Sigmoid colon (tissue), 7 donors: ENCODE measurements around the gene MEA1. TPM values are rescaled to one million over a fixed set of nuclear protein-coding genes. Genes with fewer than 3 reads are reported as not detected.

Experiments used
- DNase-seq: peaks from one replicate; pipeline ENCODE4 v3.0.0-alpha.2; 2019
- H3K27ac ChIP-seq, 4 donors: fragments of 200-600 bp; sonication (generic); one replicate each; pipeline ENCODE4 v1.5.1; 2016 to 2019; ENCODE audit warnings: mild to moderate bottlenecking in 1 of 4
- H3K27me3 ChIP-seq, 3 donors: fragments of 200-600 bp; sonication (generic); one replicate each; pipeline ENCODE4 v1.5.1; 2019; ENCODE audit warnings: mild to moderate bottlenecking in 1 of 3
- H3K36me3 ChIP-seq, 4 donors: fragments of 200-600 bp; sonication (generic); one replicate each; pipeline ENCODE4 v1.5.1; 2016 to 2019
- H3K4me1 ChIP-seq, 4 donors: fragments of 200-600 bp; sonication (generic); one replicate each; pipeline ENCODE4 v1.5.1; 2017 to 2019
- H3K4me3 ChIP-seq, 4 donors: fragments of 200-600 bp; sonication (generic); one replicate each; pipeline ENCODE4 v1.5.1; 2017 to 2019; ENCODE audit warnings: mild to moderate bottlenecking in 2 of 4, moderate library complexity in 1 of 4
- H3K9me3 ChIP-seq, 4 donors: fragments of 200-600 bp in 3 of 4; sonication (generic) in 3 of 4; one replicate each; pipeline versions ENCODE4 v1.5.1 to v1.6.1; 2013 to 2019
- EP300 ChIP-seq, 4 donors: sonication (generic); formaldehyde crosslinking; IDR thresholded peaks; one replicate each; pipeline ENCODE4 v1.6.1; 2017; ENCODE audit warnings: antibody characterized with exemption in 4 of 4
- POLR2A ChIP-seq, 2 donors: fragments of 450-650 bp; IDR thresholded peaks; one replicate each; pipeline ENCODE4 v1.6.1; 2016; ENCODE audit warnings: antibody characterized with exemption in 2 of 2, mild to moderate bottlenecking in 2 of 2, moderate library complexity in 2 of 2
- POLR2AphosphoS5 ChIP-seq, 4 donors: sonication (generic); formaldehyde crosslinking; IDR thresholded peaks; one replicate each; pipeline ENCODE4 v1.6.1; 2017; ENCODE audit warnings: antibody characterized with exemption in 4 of 4
- WGBS, 2 donors: extraction: QIAGEN DNeasy Blood & Tissue Kit; methylation state at CpG; one replicate each; pipeline ENCODE4 v1.1.7; 2013; 5-methylcytosine and 5-hydroxymethylcytosine counted together
- intact Hi-C: fragments of 100-400 bp; cut with DNase I; formaldehyde crosslinking; loops from one replicate; pipeline ENCODE4 v1.15.1; 2023
- polyA plus RNA-seq, 3 donors: library from polyadenylated mRNA; stranded (reverse); fragments of 200-250 nt; gene quantifications; one replicate each; pipeline ENCODE4 v1.2.3, GENCODE V29; 2013
- total RNA-seq, 4 donors: library from RNA; depleted of rRNA; stranded (reverse); fragments of >200 nt; gene quantifications; one replicate each; pipeline ENCODE4 v1.1.0, GENCODE V29; 2016
- TF ChIP-seq, protein P1 (sequence below), 4 experiments: fragments of 450-650 bp in 3 of 4; fragments of 200-600 bp in 1 of 4; IDR thresholded peaks; one replicate each; pipeline ENCODE4 v1.5.1; 2016 to 2019; ENCODE audit warnings: antibody characterized with exemption in 4 of 4, mild to moderate bottlenecking in 3 of 4, moderate library complexity in 2 of 4
- donor health status: healthy with polysubstance abuse.
- donor health status: Bipolar disorder and iron deficiency.
- donor health status: healthy.

Gene MEA1
- total and polyA plus RNA-seq, 7 donors = 49.0 to 93.1 (median 73.8) TPM

GRCh38 chr6:43035495-43036194 is 21.9 kb upstream of the MEA1 start:
- H3K36me3 ChIP-seq = peaks cover 13 to 77% (median 18%) of the 10 kb centered on the region in 4 donors
- H3K4me1 ChIP-seq = no peaks in the 10 kb centered on the region
- no peak overlapping the region for H3K27ac ChIP-seq
- intact Hi-C loops = no loop called here
- no peak for TF ChIP-seq EP300 (IDR thresholded peaks at IDR 0.05)
- TF ChIP-seq, protein P1, sequence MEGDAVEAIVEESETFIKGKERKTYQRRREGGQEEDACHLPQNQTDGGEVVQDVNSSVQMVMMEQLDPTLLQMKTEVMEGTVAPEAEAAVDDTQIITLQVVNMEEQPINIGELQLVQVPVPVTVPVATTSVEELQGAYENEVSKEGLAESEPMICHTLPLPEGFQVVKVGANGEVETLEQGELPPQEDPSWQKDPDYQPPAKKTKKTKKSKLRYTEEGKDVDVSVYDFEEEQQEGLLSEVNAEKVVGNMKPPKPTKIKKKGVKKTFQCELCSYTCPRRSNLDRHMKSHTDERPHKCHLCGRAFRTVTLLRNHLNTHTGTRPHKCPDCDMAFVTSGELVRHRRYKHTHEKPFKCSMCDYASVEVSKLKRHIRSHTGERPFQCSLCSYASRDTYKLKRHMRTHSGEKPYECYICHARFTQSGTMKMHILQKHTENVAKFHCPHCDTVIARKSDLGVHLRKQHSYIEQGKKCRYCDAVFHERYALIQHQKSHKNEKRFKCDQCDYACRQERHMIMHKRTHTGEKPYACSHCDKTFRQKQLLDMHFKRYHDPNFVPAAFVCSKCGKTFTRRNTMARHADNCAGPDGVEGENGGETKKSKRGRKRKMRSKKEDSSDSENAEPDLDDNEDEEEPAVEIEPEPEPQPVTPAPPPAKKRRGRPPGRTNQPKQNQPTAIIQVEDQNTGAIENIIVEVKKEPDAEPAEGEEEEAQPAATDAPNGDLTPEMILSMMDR (IDR thresholded peaks at IDR 0.05) = no peak
- no peak for TF ChIP-seq POLR2A (IDR thresholded peaks at IDR 0.05)
- no peak for TF ChIP-seq POLR2AphosphoS5 (IDR thresholded peaks at IDR 0.05)
- H3K9me3 ChIP-seq = no peaks in the 10 kb centered on the region
- H3K4me3 ChIP-seq = no peak overlapping the region
- no peak for DNase-seq
- no peaks in the 10 kb centered on the region for H3K27me3 ChIP-seq
- WGBS, 2 donors = 77 to 89% methylated on average over 4 of the region's 4 CpGs

- DNase-seq = no peak
Observed at GRCh38 chr6:43034190-43034525, 20.4 kb upstream of the MEA1 start.

GRCh38 chr6:43033496-43034189 is 19.9 kb upstream of the MEA1 start:
- DNase-seq = no peak
- Histone ChIP-seq H3K9me3 (no peaks in the 10 kb centered on the region), H3K36me3 (peaks cover 24 to 84% (median 33%) of the 10 kb centered on the region in 4 donors), H3K27me3 (no peaks in the 10 kb centered on the region), H3K4me1 (no peaks in the 10 kb centered on the region), H3K27ac (no peak overlapping the region), H3K4me3 (no peak overlapping the region)
- no peak for TF ChIP-seq POLR2A (IDR thresholded peaks at IDR 0.05)
- intact Hi-C loops = no loop called here
- whole genome bisulfite sequencing, 2 donors = 84 to 87% methylated on average over 2 of the region's 2 CpGs

More at GRCh38 chr6:43034190-43034525, 20.4 kb upstream of the MEA1 start:
- Histone ChIP-seq H3K27ac (no peak overlapping the region), H3K4me3 (no peak overlapping the region), H3K4me1 (no peaks in the 10 kb centered on the region), H3K9me3 (no peaks in the 10 kb centered on the region), H3K36me3 (peaks cover 18 to 84% (median 28%) of the 10 kb centered on the region in 4 donors), H3K27me3 (no peaks in the 10 kb centered on the region)
- intact Hi-C loops = no loop called here
- TF ChIP-seq EP300 (IDR thresholded peaks at IDR 0.05) (no peak), POLR2A (IDR thresholded peaks at IDR 0.05) (no peak), POLR2AphosphoS5 (IDR thresholded peaks at IDR 0.05) (no peak)
- WGBS, 2 donors = 92 to 95% methylated on average over 2 of the region's 2 CpGs

DNA sequence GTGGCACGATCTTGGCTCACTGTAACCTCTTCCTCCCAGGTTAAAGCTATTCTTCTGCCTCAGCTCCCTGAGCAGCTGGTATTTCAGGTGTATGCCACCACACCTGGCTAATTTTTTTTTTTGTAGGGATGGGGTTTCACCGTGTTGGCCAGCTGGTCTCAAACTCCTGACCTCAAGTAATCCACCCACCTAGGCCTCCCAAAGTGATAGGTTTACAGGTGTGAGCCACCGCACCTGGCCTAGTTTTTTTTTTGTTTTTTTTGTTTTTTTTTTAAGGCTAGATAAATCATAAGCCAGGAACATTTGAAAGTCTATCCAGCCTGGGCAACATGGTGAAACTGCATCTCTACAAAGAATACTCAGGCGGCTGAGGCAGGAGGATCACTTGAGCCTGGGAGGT is 18.6 kb upstream of the MEA1 start:
- intact Hi-C loops = no loop called here
- H3K27me3 ChIP-seq = no peaks in the 10 kb centered on the region
- no peak for DNase-seq
- H3K36me3 ChIP-seq = peaks cover 19 to 84% (median 36%) of the 10 kb centered on the region in 4 donors
- no peak overlapping the region for H3K27ac ChIP-seq
- H3K4me3 ChIP-seq = no peak overlapping the region
- no peaks in the 10 kb centered on the region for H3K9me3 ChIP-seq
- no peaks in the 10 kb centered on the region for H3K4me1 ChIP-seq
- WGBS, 2 donors = 85 to 90% methylated on average over 4 of the region's 4 CpGs
- TF ChIP-seq, protein P1 (IDR thresholded peaks at IDR 0.05) = no peak
- TF ChIP-seq POLR2AphosphoS5 (IDR thresholded peaks at IDR 0.05) (no peak), POLR2A (IDR thresholded peaks at IDR 0.05) (no peak), EP300 (IDR thresholded peaks at IDR 0.05) (no peak)

DNA sequence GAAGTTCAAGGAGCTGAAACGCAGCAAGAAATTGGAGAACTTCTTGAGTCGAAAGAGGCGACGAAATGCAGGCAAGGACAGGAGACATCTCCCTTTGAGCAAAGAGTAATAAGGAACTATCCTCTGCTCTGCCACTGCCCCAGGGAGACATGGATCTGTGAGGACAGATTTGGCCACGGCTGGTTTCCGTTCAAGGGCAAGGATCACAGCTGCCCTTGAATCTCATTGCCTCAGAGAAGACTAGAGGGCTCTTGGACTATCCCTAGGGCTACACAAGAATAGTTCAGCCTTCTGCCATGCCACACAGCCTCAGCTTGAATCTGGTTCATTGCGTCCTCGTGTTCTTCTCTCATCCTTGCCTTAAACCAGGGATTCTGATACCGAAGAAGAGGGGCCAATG is 15.4 kb upstream of the MEA1 start:
- intact Hi-C loops = no loop called here
- Histone ChIP-seq H3K27ac (no peak overlapping the region), H3K4me3 (no peak overlapping the region), H3K27me3 (no peaks in the 10 kb centered on the region), H3K36me3 (peaks cover 36 to 92% (median 57%) of the 10 kb centered on the region in 4 donors), H3K9me3 (no peaks in the 10 kb centered on the region), H3K4me1 (peaks cover 0 to 6% (median under 1%) of the 10 kb centered on the region in 4 donors)
- TF ChIP-seq, protein P1 (IDR thresholded peaks at IDR 0.05) = no peak
- no peak for DNase-seq
- 93 to 95% methylated on average over 9 of the region's 9 CpGs for WGBS, 2 donors
